Body of pancreas (tissue), 4 donors: ENCODE measurements around the gene CXCL8.

Source experiments
- CTCF ChIP-seq, 7 experiments: fragments of 450-650 bp in 4 of 7; fragments of 200-600 bp in 3 of 7; sonication (generic) in 3 of 7; IDR thresholded peaks; one replicate each; pipeline ENCODE4 v1.5.1; 2016 to 2019; ENCODE audit warnings: antibody characterized with exemption in 7 of 7
- POLR2A ChIP-seq, 3 donors: fragments of 450-650 bp; IDR thresholded peaks; one replicate each; pipeline ENCODE4 v1.6.1; 2016; ENCODE audit warnings: antibody characterized with exemption in 3 of 3, mild to moderate bottlenecking in 2 of 3

DNA sequence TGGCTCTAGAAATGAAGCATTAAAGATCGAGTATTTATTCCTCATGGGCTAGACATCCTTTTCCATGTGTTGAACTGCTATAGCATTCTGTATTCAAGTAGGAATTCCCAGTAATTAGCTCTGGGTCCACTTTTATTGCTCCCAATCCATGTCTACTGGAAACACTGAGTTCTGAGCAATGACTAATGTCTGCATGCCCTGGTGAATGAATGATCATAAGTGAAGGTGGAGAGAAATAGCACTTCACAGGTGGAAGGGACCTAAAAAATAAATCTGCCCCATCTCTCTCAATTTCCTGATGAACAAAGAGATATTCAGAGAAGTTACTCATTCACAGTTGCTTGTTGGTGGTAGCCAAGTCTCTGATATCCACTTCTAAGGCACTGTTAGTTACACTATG, 34.6 kb upstream of the CXCL8 start:
- no peak for TF ChIP-seq POLR2A (IDR thresholded peaks at IDR 0.05)
- no peak for TF ChIP-seq CTCF (IDR thresholded peaks at IDR 0.05)
